Heart left ventricle (tissue), 16 donors: ENCODE data around the gene RAB33A. TPM values are rescaled to one million over a fixed set of nuclear protein-coding genes. Genes with fewer than 3 reads are reported as not detected.

Source experiments
- ATAC-seq, 4 donors: fragments of 200-7000 bp; cut with Tn5 transposase; one replicate each; pipeline ENCODE4 v1.9.1; 2020 to 2022; ENCODE audit warnings: moderate library complexity in 4 of 4, mild to moderate bottlenecking in 3 of 4, moderate number of reproducible peaks in 1 of 4
- DNase-seq, 5 donors: peaks; one replicate each; pipeline ENCODE4 v3.0.0-alpha.2; 2020
- H3K27ac ChIP-seq, 12 donors: fragments of 200-600 bp; sonication (generic) in 4 of 12; one replicate each; pipeline versions ENCODE4 v1.5.0 to v1.8.0; 2016 to 2022; ENCODE audit warnings: mild to moderate bottlenecking in 2 of 12
- H3K27me3 ChIP-seq, 9 donors: fragments of 200-600 bp; sonication (generic) in 2 of 9; one replicate each; pipeline versions ENCODE4 v1.5.1 to v1.8.0; 2016 to 2022; ENCODE audit warnings: mild to moderate bottlenecking in 3 of 9
- H3K36me3 ChIP-seq, 9 donors: fragments of 200-600 bp; sonication (generic) in 2 of 9; one replicate each; pipeline versions ENCODE4 v1.5.0 to v1.8.0; 2018 to 2022; ENCODE audit warnings: mild to moderate bottlenecking in 2 of 9
- H3K4me1 ChIP-seq, 12 donors: fragments of 200-600 bp; sonication (generic) in 4 of 12; one replicate each; pipeline versions ENCODE4 v1.5.0 to v1.8.0; 2016 to 2022; ENCODE audit warnings: mild to moderate bottlenecking in 3 of 12
- H3K4me3 ChIP-seq, 12 donors: fragments of 200-600 bp; sonication (generic) in 4 of 12; one replicate each; pipeline versions ENCODE4 v1.5.0 to v1.8.0; 2017 to 2022; ENCODE audit warnings: mild to moderate bottlenecking in 9 of 12, moderate library complexity in 4 of 12
- H3K9me3 ChIP-seq, 12 donors: fragments of 200-600 bp; sonication (generic) in 4 of 12; one replicate each; pipeline versions ENCODE4 v1.5.0 to v1.8.0; 2016 to 2022; ENCODE audit warnings: mild to moderate bottlenecking in 1 of 12
- POLR2A ChIP-seq, 2 donors: fragments of 450-650 bp; IDR thresholded peaks; one replicate each; pipeline ENCODE4 v1.6.1; 2017; ENCODE audit warnings: antibody characterized with exemption in 2 of 2, mild to moderate bottlenecking in 2 of 2, moderate library complexity in 2 of 2
- WGBS, 4 donors: extraction: QIAGEN DNeasy Blood & Tissue Kit in 2 of 4; methylation state at CpG; one replicate each; pipeline versions ENCODE4 v1.1.5 to v1.1.7; 2013 to 2018; 5-methylcytosine and 5-hydroxymethylcytosine counted together
- intact Hi-C, 10 donors: fragments of 100-400 bp; cut with DNase I; formaldehyde crosslinking; loops; one replicate each; pipeline versions ENCODE4 v1.11.1 to v1.14.2; 2022
- polyA plus RNA-seq, 2 donors: library from polyadenylated mRNA; stranded (reverse); fragments of 200-250 nt; gene quantifications; one replicate each; pipeline ENCODE4 v1.2.3, GENCODE V29; 2013
- total RNA-seq, 9 donors: library from RNA; depleted of rRNA in 2 of 9; stranded (reverse); fragments of >200 nt in 2 of 9; fragmentation: NEBNext Ultra II Directional in 3 of 9; extraction: Animal tissue kit (Norgen Biotek cat#: 25700) in 3 of 9; gene quantifications; one replicate each; pipeline versions ENCODE4 v1.1.0 to v1.2.4, GENCODE V29; 2016 to 2023
- TF ChIP-seq, protein P1 (sequence below), 12 donors: fragments of 200-600 bp; sonication (generic) in 4 of 12; IDR thresholded peaks; one replicate each; pipeline versions ENCODE4 v1.5.0 to v1.8.0; 2018 to 2022; ENCODE audit warnings: antibody characterized with exemption in 12 of 12, mild to moderate bottlenecking in 5 of 12
- donor health status: ischemic (EF 13 %, LVEDD 7.1; RV severe dilation, severe dysfunction).
- donor health status: healthy with polysubstance abuse.
- donor health status: DM: no; HTN: yes; CAD: no.
- donor health status: DM: no; HTN: no; CAD: no.
- donor health status: ischemic (EF 25% LVEDD 6.9; RV normal size, moderate dysfunction).
- donor health status: ischemic (EF 25% LVEDD 5.7; RV mildly dilated, moderate dysfunction).
- donor health status: healthy.
- donor health status: DM: yes; HTN: yes; CAD: no.
- donor health status: ischemic (EF 35%, LVEDD 5.7; RV mildly dilated, moderate dysfunction).
- donor health status: nonischemic (EF 11% LVEDD 7.7; RV severe dilation, severe dysfunction).
- donor health status: DM: yes; HTN: yes; CAD: no.
- donor health status: PGD.
- donor health status: ischemic (EF 29% LVEDD 5.4; RV normal size, mild dysfunction).
- donor health status: nonischemic (EF 23%, LVEDD 6.1; RV moderate dilation, normal function).

Gene RAB33A
- total and polyA plus RNA-seq, 11 donors, result 0.23 to 7.9 (median 1.5) TPM

DNA sequence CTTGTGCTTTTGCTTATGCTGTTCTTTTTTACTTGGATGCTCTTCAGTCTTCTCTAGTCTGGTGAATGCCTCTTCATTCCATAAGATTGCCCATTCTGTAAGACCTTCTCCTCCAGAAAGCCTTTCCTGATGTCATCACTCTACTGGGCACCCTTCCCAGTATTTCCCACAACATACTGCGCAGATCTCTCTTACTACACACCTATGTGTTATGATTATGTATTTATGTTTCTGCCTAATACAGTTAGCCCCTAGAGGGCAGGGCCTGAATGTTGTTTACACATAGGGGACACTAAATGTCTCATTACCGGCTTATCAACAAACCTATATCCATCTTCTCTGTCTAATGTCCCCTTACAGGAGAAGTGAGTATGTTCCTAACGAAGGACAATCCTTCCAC lies 27.3 kb upstream of the RAB33A start:
- WGBS, 4 donors, result 57 to 72% (median 69%) methylated on average over 3 of the region's 3 CpGs
- Histone ChIP-seq H3K27ac (no peak overlapping the region), H3K27me3 (no peaks in the 10 kb centered on the region), H3K36me3 (peaks cover 0 to 87% (median 44%) of the 10 kb centered on the region in 9 donors), H3K4me1 (peaks cover 0 to 2% (median 0%) of the 10 kb centered on the region in 12 donors), H3K9me3 (no peaks in the 10 kb centered on the region), H3K4me3 (no peak overlapping the region)
- no peak for TF ChIP-seq POLR2A (IDR thresholded peaks at IDR 0.05)
- TF ChIP-seq, protein P1, sequence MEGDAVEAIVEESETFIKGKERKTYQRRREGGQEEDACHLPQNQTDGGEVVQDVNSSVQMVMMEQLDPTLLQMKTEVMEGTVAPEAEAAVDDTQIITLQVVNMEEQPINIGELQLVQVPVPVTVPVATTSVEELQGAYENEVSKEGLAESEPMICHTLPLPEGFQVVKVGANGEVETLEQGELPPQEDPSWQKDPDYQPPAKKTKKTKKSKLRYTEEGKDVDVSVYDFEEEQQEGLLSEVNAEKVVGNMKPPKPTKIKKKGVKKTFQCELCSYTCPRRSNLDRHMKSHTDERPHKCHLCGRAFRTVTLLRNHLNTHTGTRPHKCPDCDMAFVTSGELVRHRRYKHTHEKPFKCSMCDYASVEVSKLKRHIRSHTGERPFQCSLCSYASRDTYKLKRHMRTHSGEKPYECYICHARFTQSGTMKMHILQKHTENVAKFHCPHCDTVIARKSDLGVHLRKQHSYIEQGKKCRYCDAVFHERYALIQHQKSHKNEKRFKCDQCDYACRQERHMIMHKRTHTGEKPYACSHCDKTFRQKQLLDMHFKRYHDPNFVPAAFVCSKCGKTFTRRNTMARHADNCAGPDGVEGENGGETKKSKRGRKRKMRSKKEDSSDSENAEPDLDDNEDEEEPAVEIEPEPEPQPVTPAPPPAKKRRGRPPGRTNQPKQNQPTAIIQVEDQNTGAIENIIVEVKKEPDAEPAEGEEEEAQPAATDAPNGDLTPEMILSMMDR (IDR thresholded peaks at IDR 0.05), result peak in 1 of 12 donors; percentile 8
- DNase-seq (no peak), ATAC-seq (no peak)
- intact Hi-C loops, result loop anchor here in 1 of 10 donors (10.0 kb wide), 1 partner anchor 50 kb away; no protein-coding TSS in a partner anchor

DNA sequence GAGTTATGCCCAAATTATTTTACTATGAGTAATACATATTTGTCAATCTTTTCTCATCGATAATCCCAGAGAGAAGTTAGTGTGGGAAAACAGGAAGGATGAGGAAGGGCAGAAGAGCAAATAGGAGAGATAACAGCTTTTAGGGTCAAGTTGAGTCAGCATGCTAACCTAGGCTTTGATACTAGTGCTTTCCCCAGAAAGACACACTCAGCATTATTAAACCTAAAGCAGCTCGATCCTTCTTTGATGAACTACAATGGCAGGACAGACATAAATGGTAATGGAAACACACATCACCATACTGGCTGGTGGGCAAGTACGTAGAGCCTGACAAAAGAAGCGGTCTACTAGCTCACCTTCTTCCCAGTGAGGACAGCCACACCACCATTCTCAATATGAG lies 26.6 kb upstream of the RAB33A start:
- Histone ChIP-seq H3K4me1 (no peaks in the 10 kb centered on the region), H3K36me3 (peaks cover 0 to 83% (median 44%) of the 10 kb centered on the region in 9 donors), H3K27ac (no peak overlapping the region), H3K27me3 (no peaks in the 10 kb centered on the region), H3K9me3 (no peaks in the 10 kb centered on the region), H3K4me3 (no peak overlapping the region)
- 81 to 96% (median 88%) methylated on average over 4 of the region's 4 CpGs for WGBS, 4 donors
- TF ChIP-seq, protein P1 (IDR thresholded peaks at IDR 0.05), result no peak
- TF ChIP-seq POLR2A (IDR thresholded peaks at IDR 0.05), result no peak
- intact Hi-C loops, result loop anchor here in 1 of 10 donors (10.0 kb wide), 1 partner anchor 50 kb away; no protein-coding TSS in a partner anchor
- ATAC-seq, result no peak
- no peak for DNase-seq

DNA sequence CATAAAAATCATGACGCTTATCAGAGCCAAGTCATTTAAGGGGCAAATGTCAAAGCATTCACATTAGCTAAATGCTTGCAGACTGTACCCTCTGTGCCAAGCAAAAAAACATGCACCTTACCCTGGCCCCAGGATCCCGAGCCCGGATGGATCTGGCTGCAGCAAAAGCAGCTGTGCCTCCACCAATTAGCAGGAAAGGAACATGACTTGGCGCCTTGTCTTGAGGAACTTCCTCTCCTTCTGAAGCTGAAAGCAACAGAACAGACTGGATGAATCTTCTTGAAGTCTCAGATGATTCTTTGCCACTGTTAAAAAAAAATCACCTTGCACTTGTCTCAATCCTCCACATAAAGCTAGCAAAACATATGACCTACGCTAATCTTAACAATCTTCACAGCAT lies 24.1 kb upstream of the RAB33A start:
- no peak for TF ChIP-seq POLR2A (IDR thresholded peaks at IDR 0.05)
- TF ChIP-seq, protein P1 (IDR thresholded peaks at IDR 0.05), result no peak
- 68 to 81% (median 78%) methylated on average over 5 of the region's 5 CpGs for WGBS, 4 donors
- H3K36me3 ChIP-seq, result peaks cover 0 to 65% (median 44%) of the 10 kb centered on the region in 9 donors
- intact Hi-C loops, result loop anchor here in 1 of 10 donors (10.0 kb wide), 1 partner anchor 47 kb away; no protein-coding TSS in a partner anchor
- H3K4me1 ChIP-seq, result no peaks in the 10 kb centered on the region
- ATAC-seq, result no peak
- DNase-seq, result no peak
- H3K4me3 ChIP-seq, result no peak overlapping the region
- no peak overlapping the region for H3K27ac ChIP-seq
- no peaks in the 10 kb centered on the region for H3K27me3 ChIP-seq
- H3K9me3 ChIP-seq, result no peaks in the 10 kb centered on the region

DNA sequence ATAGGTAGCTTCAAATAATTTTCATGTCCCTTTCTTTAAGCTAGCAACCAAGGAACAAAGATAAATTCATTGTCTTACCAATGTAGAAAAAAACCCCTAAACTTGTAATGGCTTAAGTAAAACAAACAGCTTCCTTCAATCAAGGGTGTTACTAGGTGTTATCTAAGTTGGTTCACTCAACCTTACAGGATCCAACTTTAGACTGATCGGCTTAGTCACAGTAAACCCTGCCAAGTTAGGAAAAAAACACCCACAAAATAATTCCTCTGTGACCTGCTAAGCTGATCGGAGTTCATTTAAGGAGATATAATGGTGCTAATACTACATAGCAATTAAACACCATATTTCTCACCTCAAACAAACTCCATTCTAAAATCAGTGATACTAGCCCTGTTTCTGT lies 16.2 kb upstream of the RAB33A start:
- H3K9me3 ChIP-seq, result no peaks in the 10 kb centered on the region
- WGBS, 4 donors, result 39 to 56% (median 47%) methylated on average over 2 of the region's 2 CpGs
- no peak overlapping the region for H3K4me3 ChIP-seq
- TF ChIP-seq, protein P1 (IDR thresholded peaks at IDR 0.05), result no peak
- no peak for TF ChIP-seq POLR2A (IDR thresholded peaks at IDR 0.05)
- DNase-seq (no peak), ATAC-seq (peak in 3 of 4 donors; percentile 30 to 60 (median 56))
- H3K4me1 ChIP-seq, result peaks cover 0 to 12% (median 0%) of the 10 kb centered on the region in 12 donors
- peaks cover 0 to 16% (median 0%) of the 10 kb centered on the region in 9 donors for H3K36me3 ChIP-seq
- intact Hi-C loops, result no loop called here
- H3K27me3 ChIP-seq, result no peaks in the 10 kb centered on the region
- no peak overlapping the region for H3K27ac ChIP-seq
